Measurements from ENCODE around the gene SYT8. TPM values are rescaled to one million over a fixed set of nuclear protein-coding genes. Genes with fewer than 3 reads are reported as not detected.

Gene SYT8
- total and polyA plus RNA-seq, 2 of the 8 experiments (the other 6 are each of a cell fraction or from before 2014, with no cell fraction given) = not detected

- TF ChIP-seq CHD7 (IDR thresholded peaks at IDR 0.05; ENCODE audit: insufficient replicate concordance, low read length) = no peak
- no peak for TF ChIP-seq TEAD4 (IDR thresholded peaks at IDR 0.05; ENCODE audit: low read depth, low read length)
- TF ChIP-seq EZH2 (IDR thresholded peaks at IDR 0.05; ENCODE audit: low read depth, low read length, severe bottlenecking) = no peak
- no peak for TF ChIP-seq CBX5 (IDR thresholded peaks at IDR 0.05; ENCODE audit: low read depth, low read length)
- TF ChIP-seq POLR2A (IDR thresholded peaks at IDR 0.05; ENCODE audit: control extremely low read depth in 1 of 2, low read depth in 2 of 2, low read length in 2 of 2) = no peak
- TF ChIP-seq GTF2F1 (IDR thresholded peaks at IDR 0.05; ENCODE audit: borderline replicate concordance, low read depth, low read length) = no peak
- no peak for TF ChIP-seq NANOG (IDR thresholded peaks at IDR 0.05; ENCODE audit: insufficient read depth, low read depth, low read length, poor library complexity, severe bottlenecking)
These were observed 6.8 kb downstream of the SYT8 start (continued) for GRCh38 chr11:1841511-1842148.
